T-helper 1 cell treated with Interleukin-12 subunit alpha and Interleukin-12 subunit beta and Interleukin-4 antibody, amounts not matched to agents 30 μg/mL and 1 μg/mL, for 36 hours (primary cell): ENCODE measurements around the gene ATP2C2.
"Not testable (repeated sequence)": the region's sequence is repeated elsewhere in the genome, so short reads cannot be mapped to it uniquely, and the experiment has no call there.

Source experiments
- H3K27ac Mint-ChIP-seq: one replicate; pipeline ENCODE4 v1.8.0; 2021; ENCODE audit warnings: mild to moderate bottlenecking, mixed read lengths
- H3K27me3 Mint-ChIP-seq: one replicate; pipeline ENCODE4 v1.8.0; 2021; ENCODE audit warnings: low read depth, mixed read lengths
- H3K36me3 Mint-ChIP-seq: one replicate; pipeline ENCODE4 v1.8.0; 2021; ENCODE audit warnings: low read depth, mixed read lengths
- H3K4me1 Mint-ChIP-seq: one replicate; pipeline ENCODE4 v1.8.0; 2021; ENCODE audit warnings: low read depth, mixed read lengths
- H3K4me3 Mint-ChIP-seq: one replicate; pipeline ENCODE4 v1.8.0; 2021; ENCODE audit warnings: mild to moderate bottlenecking, moderate library complexity, mixed read lengths
- H3K9me3 Mint-ChIP-seq: one replicate; pipeline ENCODE4 v1.8.0; 2021; ENCODE audit warnings: mixed read lengths

Gene ATP2C2

GRCh38 chr16:84449156-84450140 is 81.1 kb downstream of the ATP2C2 start:
- Mint-ChIP-seq H3K27ac (no peak overlapping the region), H3K4me1 (no peaks in the 10 kb centered on the region), H3K4me3 (no peak overlapping the region), H3K36me3 (peaks cover 1% of the 10 kb centered on the region), H3K9me3 (no peaks in the 10 kb centered on the region), H3K27me3 (peaks cover 5% of the 10 kb centered on the region)

GRCh38 chr16:84450176-84450865 is 82.0 kb downstream of the ATP2C2 start:
- H3K4me1 Mint-ChIP-seq = no peaks in the 10 kb centered on the region
- H3K36me3 Mint-ChIP-seq = peaks cover 1% of the 10 kb centered on the region
- no peaks in the 10 kb centered on the region for H3K9me3 Mint-ChIP-seq
- H3K27ac Mint-ChIP-seq = no peak overlapping the region
- H3K4me3 Mint-ChIP-seq = no peak overlapping the region
- H3K27me3 Mint-ChIP-seq = peaks cover 5% of the 10 kb centered on the region

DNA sequence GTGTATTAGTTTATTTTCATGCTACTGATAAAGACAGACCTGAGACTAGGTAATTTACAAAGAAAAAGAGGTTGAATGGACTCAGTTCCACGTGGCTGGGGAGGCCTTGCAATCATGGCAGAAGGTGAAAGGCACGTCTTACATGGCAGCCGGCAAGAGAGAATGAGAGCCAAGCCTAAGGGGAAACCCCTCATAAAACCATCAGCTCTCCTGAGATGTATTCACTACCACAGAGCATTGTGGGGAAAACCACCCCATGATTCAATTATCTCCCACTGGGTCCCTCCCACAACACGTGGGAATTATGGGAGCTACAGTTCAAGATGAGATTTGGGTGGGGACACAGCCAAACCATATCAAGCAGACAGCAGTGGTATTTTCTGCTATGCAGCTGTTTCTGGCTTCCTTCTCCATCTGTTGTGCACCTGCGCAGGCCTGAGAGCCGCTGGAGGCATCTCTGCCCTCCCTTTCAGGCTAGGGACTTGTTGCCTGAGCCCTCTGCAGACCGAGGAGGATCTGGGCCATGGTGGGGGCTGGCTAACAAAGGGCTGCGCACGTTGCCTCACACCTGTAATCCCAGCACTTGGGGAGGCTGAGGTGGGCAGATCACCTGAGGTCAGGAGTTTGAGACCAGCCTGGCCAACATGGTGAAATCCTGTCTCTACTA is 82.8 kb downstream of the ATP2C2 start:
- H3K27me3 Mint-ChIP-seq, H3K4me3 Mint-ChIP-seq, H3K27ac Mint-ChIP-seq, H3K9me3 Mint-ChIP-seq, H3K4me1 Mint-ChIP-seq, H3K36me3 Mint-ChIP-seq: not testable (repeated sequence)

DNA sequence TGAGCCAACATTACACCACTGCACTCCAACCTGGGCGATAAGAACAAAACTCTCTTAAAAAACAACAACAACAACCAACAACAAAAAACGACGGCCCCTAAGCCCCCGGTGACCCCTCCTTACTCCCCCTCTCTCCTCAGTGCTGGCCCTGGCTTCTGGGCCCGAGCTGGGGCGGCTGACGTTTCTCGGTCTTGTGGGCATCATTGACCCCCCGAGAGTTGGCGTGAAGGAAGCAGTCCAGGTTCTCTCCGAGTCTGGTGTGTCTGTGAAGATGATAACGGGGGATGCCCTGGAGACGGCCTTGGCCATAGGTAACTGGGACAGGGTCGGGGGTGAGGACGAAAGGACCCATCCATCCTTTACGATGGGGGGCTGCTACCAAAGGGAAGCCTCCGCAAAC is 83.4 kb downstream of the ATP2C2 start:
- H3K4me1 Mint-ChIP-seq = no peaks in the 10 kb centered on the region
- no peak overlapping the region for H3K27ac Mint-ChIP-seq
- peaks cover 1% of the 10 kb centered on the region for H3K36me3 Mint-ChIP-seq
- H3K27me3 Mint-ChIP-seq = no peaks in the 10 kb centered on the region
- H3K4me3 Mint-ChIP-seq = no peak overlapping the region
- H3K9me3 Mint-ChIP-seq = no peaks in the 10 kb centered on the region

GRCh38 chr16:84453061-84453752 is 84.9 kb downstream of the ATP2C2 start:
- Mint-ChIP-seq H3K27me3 (no peaks in the 10 kb centered on the region), H3K27ac (no peak overlapping the region), H3K9me3 (no peaks in the 10 kb centered on the region), H3K36me3 (peaks cover 1% of the 10 kb centered on the region), H3K4me3 (no peak overlapping the region), H3K4me1 (no peaks in the 10 kb centered on the region)

GRCh38 chr16:84454611-84455010 is 86.3 kb downstream of the ATP2C2 start:
- peaks cover 5% of the 10 kb centered on the region for H3K36me3 Mint-ChIP-seq
- H3K4me1 Mint-ChIP-seq = no peaks in the 10 kb centered on the region
- H3K9me3 Mint-ChIP-seq = no peaks in the 10 kb centered on the region
- H3K27me3 Mint-ChIP-seq = no peaks in the 10 kb centered on the region
- no peak overlapping the region for H3K4me3 Mint-ChIP-seq
- H3K27ac Mint-ChIP-seq = no peak overlapping the region

- Mint-ChIP-seq H3K4me1 (no peaks in the 10 kb centered on the region), H3K27ac (no peak overlapping the region), H3K27me3 (no peaks in the 10 kb centered on the region), H3K36me3 (peaks cover 8% of the 10 kb centered on the region), H3K4me3 (no peak overlapping the region), H3K9me3 (no peaks in the 10 kb centered on the region)
Measured at GRCh38 chr16:84455031-84455430, 86.7 kb downstream of the ATP2C2 start.

GRCh38 chr16:84458606-84459532 is 90.5 kb downstream of the ATP2C2 start:
- Mint-ChIP-seq H3K36me3 (peaks cover 18% of the 10 kb centered on the region), H3K4me1 (no peaks in the 10 kb centered on the region), H3K9me3 (no peaks in the 10 kb centered on the region), H3K27ac (no peak overlapping the region), H3K27me3 (no peaks in the 10 kb centered on the region), H3K4me3 (no peak overlapping the region)

DNA sequence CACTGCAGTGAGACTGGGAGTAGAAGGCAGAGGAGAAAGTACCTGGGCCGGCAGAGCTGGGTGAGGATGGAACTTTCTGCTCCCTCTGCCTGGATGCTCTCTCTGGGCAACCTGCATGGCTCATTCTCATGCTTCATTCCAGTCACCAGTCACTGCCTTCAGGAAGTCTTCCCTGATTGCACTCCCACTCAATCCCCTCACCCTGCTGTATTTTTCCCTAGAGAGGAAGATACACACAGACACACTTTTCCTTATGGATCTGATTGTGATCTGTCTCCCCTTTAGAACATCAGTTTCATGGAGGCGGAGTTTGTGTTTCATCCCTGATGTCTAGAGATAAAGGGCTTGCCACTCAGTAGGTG is 91.2 kb downstream of the ATP2C2 start:
- H3K4me1 Mint-ChIP-seq = no peaks in the 10 kb centered on the region
- H3K27ac Mint-ChIP-seq = no peak overlapping the region
- peaks cover 20% of the 10 kb centered on the region for H3K36me3 Mint-ChIP-seq
- no peaks in the 10 kb centered on the region for H3K9me3 Mint-ChIP-seq
- no peak overlapping the region for H3K4me3 Mint-ChIP-seq
- no peaks in the 10 kb centered on the region for H3K27me3 Mint-ChIP-seq

GRCh38 chr16:84459941-84460405 is 91.6 kb downstream of the ATP2C2 start:
- Mint-ChIP-seq H3K36me3 (peaks cover 25% of the 10 kb centered on the region), H3K27me3 (no peaks in the 10 kb centered on the region), H3K9me3 (no peaks in the 10 kb centered on the region), H3K4me1 (no peaks in the 10 kb centered on the region), H3K4me3 (no peak overlapping the region), H3K27ac (no peak overlapping the region)

DNA sequence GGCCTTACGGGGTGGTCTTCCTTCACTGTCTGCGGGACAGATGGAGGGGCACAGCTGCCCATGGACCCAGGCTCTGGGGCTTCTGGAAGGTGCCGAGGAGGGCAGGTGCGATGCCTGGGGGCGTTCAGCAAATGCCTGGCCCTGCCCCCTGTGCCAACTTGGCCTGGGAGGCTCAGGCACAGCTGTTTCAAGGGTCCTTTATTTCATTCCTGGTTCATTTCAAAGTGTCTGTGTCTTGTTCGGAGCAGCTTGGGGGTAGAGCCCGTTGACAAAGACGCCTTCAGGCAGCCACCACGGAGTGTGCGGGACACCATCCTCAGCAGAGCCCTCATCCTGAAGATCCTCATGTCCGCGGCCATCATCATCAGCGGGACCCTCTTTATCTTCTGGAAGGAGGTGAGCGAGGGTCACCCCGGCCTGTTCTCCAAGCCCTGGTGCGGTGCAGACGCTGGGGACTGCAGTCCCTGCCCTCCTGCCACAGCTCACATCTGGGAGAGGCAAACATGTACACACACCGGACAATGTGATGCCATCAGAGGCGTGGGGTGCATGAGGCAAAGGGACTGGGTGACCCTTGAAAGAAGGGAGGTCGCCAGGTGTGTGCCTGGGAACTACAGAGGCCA is 92.2 kb downstream of the ATP2C2 start:
- Mint-ChIP-seq H3K27ac (no peak overlapping the region), H3K27me3 (no peaks in the 10 kb centered on the region), H3K9me3 (no peaks in the 10 kb centered on the region)

GRCh38 chr16:84461029-84461412 is 92.7 kb downstream of the ATP2C2 start:
- H3K36me3 Mint-ChIP-seq = peaks cover 31% of the 10 kb centered on the region
- H3K27me3 Mint-ChIP-seq = no peaks in the 10 kb centered on the region
- no peak overlapping the region for H3K4me3 Mint-ChIP-seq
- no peak overlapping the region for H3K27ac Mint-ChIP-seq
- peaks cover 3% of the 10 kb centered on the region for H3K9me3 Mint-ChIP-seq
- no peaks in the 10 kb centered on the region for H3K4me1 Mint-ChIP-seq

More for the DNA sequence above, 92.2 kb downstream of the ATP2C2 start:
- Mint-ChIP-seq H3K4me3 (no peak overlapping the region), H3K36me3 (peaks cover 27% of the 10 kb centered on the region), H3K4me1 (no peaks in the 10 kb centered on the region)
